Inferior parietal cortex (tissue), 1 donor: Measurements from ENCODE around the gene PIK3C2A.

Source experiments
- DNase-seq: peaks from one replicate; pipeline ENCODE4 v3.0.0-alpha.2; 2016; ENCODE audit errors: extremely low spot score

The PIK3C2A gene

GRCh38 chr11:17217401-17217800 lies 9.6 kb upstream of the PIK3C2A start:
- DNase-seq: no peak

- no peak for DNase-seq
Observed at GRCh38 chr11:17214338-17214737, 6.6 kb upstream of the PIK3C2A start.

GRCh38 chr11:17211286-17211685 lies 3.5 kb upstream of the PIK3C2A start:
- no peak for DNase-seq

- DNase-seq: no peak
Observed at GRCh38 chr11:17209939-17210245, 2.1 kb upstream of the PIK3C2A start.

- DNase-seq: peak; percentile 74
Observed at GRCh38 chr11:17208257-17208999, 642 bp upstream of the PIK3C2A start.

- DNase-seq: no peak
Observed at GRCh38 chr11:17206463-17206862, 1.3 kb downstream of the PIK3C2A start.

- no peak for DNase-seq
Observed at GRCh38 chr11:17197431-17197898, 10.3 kb downstream of the PIK3C2A start.

GRCh38 chr11:17188675-17189074 lies 19.1 kb downstream of the PIK3C2A start:
- DNase-seq: no peak

- no peak for DNase-seq
Observed at GRCh38 chr11:17186932-17187692, 20.7 kb downstream of the PIK3C2A start.

GRCh38 chr11:17185938-17186337 lies 21.8 kb downstream of the PIK3C2A start:
- DNase-seq: no peak

- DNase-seq: no peak
Observed at GRCh38 chr11:17184882-17185587, 22.8 kb downstream of the PIK3C2A start.

GRCh38 chr11:17183836-17184235 lies 23.9 kb downstream of the PIK3C2A start:
- DNase-seq: no peak

- no peak for DNase-seq
Observed at GRCh38 chr11:17179970-17180369, 27.8 kb downstream of the PIK3C2A start.

- DNase-seq: no peak
Observed at GRCh38 chr11:17173332-17173731, 34.5 kb downstream of the PIK3C2A start.

GRCh38 chr11:17171916-17172315 lies 35.9 kb downstream of the PIK3C2A start:
- DNase-seq: no peak

GRCh38 chr11:17171343-17171742 lies 36.4 kb downstream of the PIK3C2A start:
- no peak for DNase-seq

GRCh38 chr11:17169876-17170275 lies 37.9 kb downstream of the PIK3C2A start:
- DNase-seq: no peak

GRCh38 chr11:17165247-17165890 lies 42.4 kb downstream of the PIK3C2A start:
- no peak for DNase-seq

GRCh38 chr11:17164361-17165246 lies 43.2 kb downstream of the PIK3C2A start:
- no peak for DNase-seq

- DNase-seq: no peak
Observed at GRCh38 chr11:17163736-17164135, 44.0 kb downstream of the PIK3C2A start.

GRCh38 chr11:17163291-17163690 lies 44.5 kb downstream of the PIK3C2A start:
- DNase-seq: no peak
